Activated T-cell treated with anti-CD3 and anti-CD28 coated beads, Interleukin-2, amount 50 U/mL, for 24 hours (primary cell): ENCODE data around the gene ZNF611.
"Not testable (repeated sequence)": the region's sequence is repeated elsewhere in the genome, so short reads cannot be mapped to it uniquely, and the experiment has no call there.

Experiments used
- DNase-seq: peaks from one replicate; pipeline ENCODE4 v3.0.0-alpha.2; 2020
- H3K27ac Mint-ChIP-seq: 2 replicates; pipeline ENCODE4 v1.8.0; 2020; ENCODE audit warnings: mild to moderate bottlenecking, mixed read lengths
- H3K27me3 Mint-ChIP-seq: 2 replicates; pipeline ENCODE4 v1.8.0; 2020; ENCODE audit warnings: mixed read lengths
- H3K36me3 Mint-ChIP-seq: 2 replicates; pipeline ENCODE4 v1.8.0; 2020; ENCODE audit warnings: low read depth, mixed read lengths
- H3K4me1 Mint-ChIP-seq: 2 replicates; pipeline ENCODE4 v1.8.0; 2020; ENCODE audit warnings: low read depth, mixed read lengths
- H3K4me3 Mint-ChIP-seq: 2 replicates; pipeline ENCODE4 v1.8.0; 2020; ENCODE audit warnings: mild to moderate bottlenecking, moderate library complexity, mixed read lengths
- H3K9me3 Mint-ChIP-seq: 2 replicates; pipeline ENCODE4 v1.8.0; 2020; ENCODE audit warnings: mixed read lengths

The ZNF611 gene

GRCh38 chr19:52699555-52699954, 35.3 kb downstream of the ZNF611 start:
- H3K27me3 Mint-ChIP-seq, H3K4me3 Mint-ChIP-seq, DNase-seq, H3K27ac Mint-ChIP-seq, H3K4me1 Mint-ChIP-seq: not testable (repeated sequence)
- Mint-ChIP-seq H3K36me3 (peaks cover 32% of the 10 kb centered on the region), H3K9me3 (peaks cover 35% of the 10 kb centered on the region)

- Mint-ChIP-seq H3K4me1 (peaks cover 3% of the 10 kb centered on the region), H3K27ac (no peak overlapping the region), H3K36me3 (peaks cover 12% of the 10 kb centered on the region), H3K27me3 (no peaks in the 10 kb centered on the region), H3K9me3 (peaks cover 25% of the 10 kb centered on the region), H3K4me3 (no peak overlapping the region)
- DNase-seq = no peak
Observed at GRCh38 chr19:52695996-52696395, 38.8 kb downstream of the ZNF611 start.

- DNase-seq = no peak
- Mint-ChIP-seq H3K36me3 (peaks cover 14% of the 10 kb centered on the region), H3K27ac (no peak overlapping the region), H3K4me1 (peaks cover 13% of the 10 kb centered on the region), H3K27me3 (no peaks in the 10 kb centered on the region), H3K4me3 (no peak overlapping the region), H3K9me3 (peaks cover 19% of the 10 kb centered on the region)
Observed at GRCh38 chr19:52694921-52695320, 39.9 kb downstream of the ZNF611 start.

- peaks cover 19% of the 10 kb centered on the region for H3K4me1 Mint-ChIP-seq
- not testable (repeated sequence) for H3K4me3 Mint-ChIP-seq, H3K27me3 Mint-ChIP-seq, H3K27ac Mint-ChIP-seq, DNase-seq
- H3K9me3 Mint-ChIP-seq = peaks cover 16% of the 10 kb centered on the region
- H3K36me3 Mint-ChIP-seq = peaks cover 14% of the 10 kb centered on the region
Observed at GRCh38 chr19:52694281-52694680, 40.6 kb downstream of the ZNF611 start.

- Mint-ChIP-seq H3K36me3 (peaks cover 16% of the 10 kb centered on the region), H3K4me3 (no peak overlapping the region), H3K27ac (no peak overlapping the region), H3K9me3 (peaks cover 1% of the 10 kb centered on the region), H3K27me3 (no peaks in the 10 kb centered on the region), H3K4me1 (peaks cover 29% of the 10 kb centered on the region)
- DNase-seq = no peak
Observed at GRCh38 chr19:52692431-52693008, 42.3 kb downstream of the ZNF611 start.

GRCh38 chr19:52691737-52692136, 43.1 kb downstream of the ZNF611 start:
- H3K4me3 Mint-ChIP-seq = peak overlapping the region; percentile 19
- peaks cover 29% of the 10 kb centered on the region for H3K4me1 Mint-ChIP-seq
- H3K27ac Mint-ChIP-seq = no peak overlapping the region
- H3K9me3 Mint-ChIP-seq = no peaks in the 10 kb centered on the region
- H3K27me3 Mint-ChIP-seq = no peaks in the 10 kb centered on the region
- no peak for DNase-seq
- peaks cover 16% of the 10 kb centered on the region for H3K36me3 Mint-ChIP-seq

- Mint-ChIP-seq H3K36me3 (peaks cover 19% of the 10 kb centered on the region), H3K27ac (no peak overlapping the region), H3K4me1 (peaks cover 30% of the 10 kb centered on the region), H3K27me3 (no peaks in the 10 kb centered on the region), H3K4me3 (peak overlapping the region; percentile 85), H3K9me3 (no peaks in the 10 kb centered on the region)
- DNase-seq = no peak
Observed at GRCh38 chr19:52691215-52691610, 43.6 kb downstream of the ZNF611 start.

- Mint-ChIP-seq H3K9me3 (no peaks in the 10 kb centered on the region), H3K27me3 (no peaks in the 10 kb centered on the region), H3K4me3 (peak overlapping the region; percentile 85), H3K36me3 (peaks cover 25% of the 10 kb centered on the region), H3K27ac (peak overlapping the region; percentile 92), H3K4me1 (peaks cover 30% of the 10 kb centered on the region)
- peak; percentile 93 for DNase-seq
Observed at GRCh38 chr19:52690369-52691214, 44.3 kb downstream of the ZNF611 start.

- Mint-ChIP-seq H3K9me3 (no peaks in the 10 kb centered on the region), H3K27ac (peak overlapping the region; percentile 92), H3K36me3 (peaks cover 32% of the 10 kb centered on the region), H3K4me3 (peak overlapping the region; percentile 85), H3K27me3 (no peaks in the 10 kb centered on the region), H3K4me1 (peaks cover 31% of the 10 kb centered on the region)
- DNase-seq = peak; percentile 58
Observed at GRCh38 chr19:52689843-52690368, 44.9 kb downstream of the ZNF611 start.

- Mint-ChIP-seq H3K36me3 (peaks cover 38% of the 10 kb centered on the region), H3K27ac (peak overlapping the region; percentile 92), H3K4me3 (peak overlapping the region; percentile 85), H3K4me1 (peaks cover 35% of the 10 kb centered on the region)
- not testable (repeated sequence) for DNase-seq, H3K27me3 Mint-ChIP-seq, H3K9me3 Mint-ChIP-seq
Observed at GRCh38 chr19:52688925-52689796, 45.7 kb downstream of the ZNF611 start.

GRCh38 chr19:52688335-52688734, 46.5 kb downstream of the ZNF611 start:
- Mint-ChIP-seq H3K4me1 (peaks cover 35% of the 10 kb centered on the region), H3K9me3 (no peaks in the 10 kb centered on the region), H3K36me3 (peaks cover 45% of the 10 kb centered on the region), H3K4me3 (peak overlapping the region; percentile 85), H3K27me3 (no peaks in the 10 kb centered on the region), H3K27ac (no peak overlapping the region)
- no peak for DNase-seq

GRCh38 chr19:52687684-52688083, 47.2 kb downstream of the ZNF611 start:
- H3K4me1 Mint-ChIP-seq = peaks cover 35% of the 10 kb centered on the region
- no peaks in the 10 kb centered on the region for H3K9me3 Mint-ChIP-seq
- DNase-seq = no peak
- H3K27me3 Mint-ChIP-seq = no peaks in the 10 kb centered on the region
- H3K27ac Mint-ChIP-seq = no peak overlapping the region
- peaks cover 52% of the 10 kb centered on the region for H3K36me3 Mint-ChIP-seq
- H3K4me3 Mint-ChIP-seq = no peak overlapping the region

- peaks cover 4% of the 10 kb centered on the region for H3K9me3 Mint-ChIP-seq
- H3K27me3 Mint-ChIP-seq = no peaks in the 10 kb centered on the region
- peaks cover 35% of the 10 kb centered on the region for H3K4me1 Mint-ChIP-seq
- no peak overlapping the region for H3K27ac Mint-ChIP-seq
- peaks cover 63% of the 10 kb centered on the region for H3K36me3 Mint-ChIP-seq
- DNase-seq = no peak
- no peak overlapping the region for H3K4me3 Mint-ChIP-seq
Observed at GRCh38 chr19:52685811-52686210, 49.0 kb downstream of the ZNF611 start.

GRCh38 chr19:52681216-52681615, 53.6 kb downstream of the ZNF611 start:
- H3K27ac Mint-ChIP-seq, DNase-seq, H3K27me3 Mint-ChIP-seq, H3K4me3 Mint-ChIP-seq: not testable (repeated sequence)
- Mint-ChIP-seq H3K9me3 (peaks cover 11% of the 10 kb centered on the region), H3K4me1 (peaks cover 18% of the 10 kb centered on the region), H3K36me3 (peaks cover 72% of the 10 kb centered on the region)
